Adrenal gland (tissue), 12 donors: Measurements from ENCODE around the gene THUMPD2. TPM values are rescaled to one million over a fixed set of nuclear protein-coding genes. Genes with fewer than 3 reads are reported as not detected.
"Not testable (repeated sequence)": the region's sequence is repeated elsewhere in the genome, so short reads cannot be mapped to it uniquely, and the experiment has no call there.

Source experiments
- DNase-seq, 7 donors: peaks; one replicate each; pipeline ENCODE4 v3.0.0-alpha.2; 2019 to 2020
- H3K27ac ChIP-seq, 5 donors: fragments of 200-600 bp; sonication (generic) in 4 of 5; 1 replicate in 3 of 5; 2 replicates in 2 of 5; pipeline versions ENCODE4 v1.5.1 to v1.8.0; 2016 to 2020; ENCODE audit warnings: mild to moderate bottlenecking in 1 of 5
- H3K27me3 ChIP-seq: fragments of 200-600 bp; 2 replicates; pipeline ENCODE4 v1.8.0; 2021
- H3K36me3 ChIP-seq, 2 donors: fragments of 200-600 bp; replicated peaks in 1 of 2; 1 replicate in 1 of 2; 2 replicates in 1 of 2; pipeline versions ENCODE4 v1.5.1 to v1.8.0; 2018 to 2022
- H3K4me1 ChIP-seq, 2 donors: fragments of 200-600 bp; replicated peaks in 1 of 2; 1 replicate in 1 of 2; 2 replicates in 1 of 2; pipeline versions ENCODE4 v1.5.1 to v1.8.0; 2018 to 2021
- H3K4me3 ChIP-seq, 4 donors: fragments of 200-600 bp; sonication (generic) in 3 of 4; one replicate each; pipeline ENCODE4 v1.5.1; 2016 to 2018
- H3K9me3 ChIP-seq, 3 donors: fragments of 200-600 bp; sonication (generic) in 1 of 3; replicated peaks in 1 of 3; 1 replicate in 2 of 3; 2 replicates in 1 of 3; pipeline versions ENCODE4 v1.5.1 to v1.8.0; 2016 to 2021
- CTCF ChIP-seq, 6 experiments: fragments of 450-650 bp in 4 of 6; fragments of 200-600 bp in 2 of 6; sonication (generic) in 1 of 6; IDR thresholded peaks; 1 replicate in 5 of 6; 2 replicates in 1 of 6; pipeline versions ENCODE4 v1.5.1 to v1.8.0; 2016 to 2021; ENCODE audit warnings: antibody characterized with exemption in 6 of 6, mild to moderate bottlenecking in 2 of 6, moderate library complexity in 1 of 6
- POLR2A ChIP-seq, 2 donors: fragments of 450-650 bp; IDR thresholded peaks; one replicate each; pipeline ENCODE4 v1.6.1; 2017; ENCODE audit warnings: antibody characterized with exemption in 2 of 2, mild to moderate bottlenecking in 2 of 2, moderate library complexity in 1 of 2
- WGBS, 4 donors: extraction: QIAGEN DNeasy Blood & Tissue Kit in 2 of 4; methylation state at CpG; one replicate each; pipeline versions ENCODE4 v1.1.5 to v1.1.7; 2013 to 2017; 5-methylcytosine and 5-hydroxymethylcytosine counted together
- intact Hi-C, 2 donors: fragments of 100-400 bp; cut with DNase I; formaldehyde crosslinking; loops; one replicate each; pipeline versions ENCODE4 v1.14.1 to v1.15.0; 2022 to 2023
- polyA plus RNA-seq, 3 donors: library from polyadenylated mRNA; stranded (reverse); fragments of 200-250 nt in 2 of 3; fragments of 350-450 nt in 1 of 3; fragmentation: Illumina TruSeq in 1 of 3; extraction: RNeasy Lipid Tissue Mini Kit (QIAGEN cat#74804) in 1 of 3; gene quantifications; one replicate each; pipeline ENCODE4 v1.2.3, GENCODE V29; 2013 to 2014
- total RNA-seq, 9 donors: library from RNA; depleted of rRNA in 4 of 9; stranded (reverse); fragments of >200 nt in 4 of 9; fragments of 120-200 nt in 1 of 9; fragmentation: NEBNext Ultra II Directional in 1 of 9; extraction: Animal tissue kit (Norgen Biotek cat#: 25700) in 1 of 9; gene quantifications; one replicate each; pipeline versions ENCODE4 v1.1.0 to v1.2.4, GENCODE V29; 2013 to 2023
- donor health status: healthy with polysubstance abuse.
- donor health status: Bipolar disorder and iron deficiency.
- donor health status: DM: yes; HTN: yes; CAD: no.
- donor health status: DM: no; HTN: no; CAD: no.
- donor health status: DM: no; HTN: no; CAD: no.
- donor health status: DM: yes; HTN: yes; CAD: no.

The THUMPD2 gene
- total and polyA plus RNA-seq, 12 donors, result 3.0 to 216 (median 10.0) TPM

DNA sequence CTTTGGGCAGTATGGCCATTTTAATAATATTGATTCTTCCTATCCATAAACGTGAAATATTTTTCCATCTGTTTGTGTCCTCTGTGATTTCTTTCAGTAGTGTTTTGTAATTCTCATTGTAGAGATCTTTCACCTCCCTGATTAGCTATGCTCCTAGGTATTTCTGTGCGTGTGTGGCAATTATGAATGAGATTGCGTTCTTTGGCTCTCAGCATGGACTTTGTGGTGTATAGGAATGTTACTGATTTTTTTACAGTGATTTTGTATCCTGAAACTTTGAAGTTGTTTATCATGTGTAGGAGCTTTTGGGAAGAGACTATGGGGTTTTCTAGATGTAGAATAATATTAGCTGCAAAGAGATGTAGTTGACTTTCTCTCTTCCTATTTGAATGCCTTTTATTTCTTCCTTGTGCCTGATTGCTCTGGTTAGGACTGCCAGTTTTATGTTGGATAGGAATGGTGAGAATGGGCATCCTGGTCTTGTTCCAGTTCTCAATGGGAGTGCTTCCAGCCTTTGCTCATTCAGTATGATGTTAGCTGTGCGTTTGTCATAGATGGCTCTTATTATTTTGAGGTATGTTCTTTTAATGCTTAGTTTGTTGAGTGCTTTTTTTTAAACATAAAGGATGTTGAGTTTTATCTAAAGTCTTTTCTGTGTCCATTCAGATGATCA is 27.0 kb upstream of the THUMPD2 start:
- Histone ChIP-seq H3K4me1 (no peaks in the 10 kb centered on the region), H3K4me3 (no peak overlapping the region), H3K27ac (no peak overlapping the region), H3K36me3 (no peaks in the 10 kb centered on the region), H3K9me3 (peaks cover 0 to 8% (median 0%) of the 10 kb centered on the region in 3 donors), H3K27me3 (no peaks in the 10 kb centered on the region)
- intact Hi-C loops, result no loop called here
- WGBS, 4 donors, result 57 to 84% (median 67%) methylated on average over 4 of the region's 4 CpGs
- DNase-seq, result no peak
- no peak for TF ChIP-seq CTCF (IDR thresholded peaks at IDR 0.05)
- TF ChIP-seq POLR2A (IDR thresholded peaks at IDR 0.05), result no peak

DNA sequence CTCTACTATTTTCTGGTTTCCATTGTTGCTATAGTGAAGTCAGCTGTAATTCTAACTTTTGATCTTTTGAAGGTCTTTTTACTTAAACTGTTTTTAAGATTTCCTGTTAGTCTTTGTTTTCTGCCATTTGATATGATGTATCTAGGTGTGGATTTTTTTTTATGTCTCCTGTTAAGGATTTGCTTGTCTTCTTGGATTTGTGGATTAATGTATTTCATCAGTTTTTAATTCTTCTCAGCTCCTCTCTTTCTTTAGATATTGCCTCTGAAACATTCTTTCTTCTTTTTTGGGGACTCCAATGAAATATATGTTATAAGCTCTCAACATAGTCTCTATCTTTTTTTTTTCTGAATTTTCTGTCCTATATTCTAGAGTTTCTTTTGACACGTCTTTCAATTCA is 24.8 kb upstream of the THUMPD2 start:
- intact Hi-C loops, result no loop called here
- 83 to 100% (median 94%) methylated on average over 1 of the region's 1 CpG for WGBS, 4 donors
- no peaks in the 10 kb centered on the region for H3K27me3 ChIP-seq
- TF ChIP-seq CTCF (IDR thresholded peaks at IDR 0.05) (no peak), POLR2A (IDR thresholded peaks at IDR 0.05) (no peak)
- no peaks in the 10 kb centered on the region for H3K36me3 ChIP-seq
- no peaks in the 10 kb centered on the region for H3K4me1 ChIP-seq
- no peak overlapping the region for H3K27ac ChIP-seq
- H3K4me3 ChIP-seq, result no peak overlapping the region
- H3K9me3 ChIP-seq, result peaks cover 0 to 8% (median 0%) of the 10 kb centered on the region in 3 donors
- DNase-seq, result no peak

DNA sequence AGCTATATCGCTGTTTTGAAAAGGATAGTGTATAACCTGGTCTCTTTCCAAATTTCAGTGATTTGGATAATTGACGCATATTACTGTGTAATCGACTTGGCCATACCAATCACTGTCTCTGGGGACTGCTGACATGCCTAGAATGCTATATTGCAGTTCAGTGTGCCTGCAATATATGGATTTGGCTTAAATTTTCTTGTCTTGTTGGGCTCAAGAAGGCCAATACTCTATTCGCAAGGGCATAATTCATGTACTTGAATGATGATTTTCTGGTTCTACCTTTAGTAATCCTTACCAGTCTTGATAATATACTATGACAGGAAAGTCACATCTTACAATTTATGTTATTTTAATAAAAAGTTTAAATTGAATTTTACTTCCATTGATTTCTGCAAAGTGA is 21.7 kb upstream of the THUMPD2 start:
- TF ChIP-seq CTCF (IDR thresholded peaks at IDR 0.05) (no peak), POLR2A (IDR thresholded peaks at IDR 0.05) (no peak)
- 81 to 99% (median 93%) methylated on average over 4 of the region's 4 CpGs for WGBS, 4 donors
- H3K27me3 ChIP-seq, result no peaks in the 10 kb centered on the region
- no peaks in the 10 kb centered on the region for H3K4me1 ChIP-seq
- H3K36me3 ChIP-seq, result no peaks in the 10 kb centered on the region
- H3K4me3 ChIP-seq, result no peak overlapping the region
- H3K9me3 ChIP-seq, result peaks cover 0 to 8% (median 0%) of the 10 kb centered on the region in 3 donors
- no peak overlapping the region for H3K27ac ChIP-seq
- DNase-seq, result no peak
- intact Hi-C loops, result no loop called here

- no peak for TF ChIP-seq POLR2A (IDR thresholded peaks at IDR 0.05)
- TF ChIP-seq CTCF (IDR thresholded peaks at IDR 0.05), result no peak
- no peaks in the 10 kb centered on the region for H3K4me1 ChIP-seq
- H3K27ac ChIP-seq, result no peak overlapping the region
- intact Hi-C loops, result no loop called here
- DNase-seq, result no peak
- H3K27me3 ChIP-seq, result no peaks in the 10 kb centered on the region
- H3K36me3 ChIP-seq, result no peaks in the 10 kb centered on the region
- no peaks in the 10 kb centered on the region for H3K9me3 ChIP-seq
- 80 to 97% (median 93%) methylated on average over 1 of the region's 1 CpG for WGBS, 4 donors
- H3K4me3 ChIP-seq, result no peak overlapping the region
Observed at GRCh38 chr2:39796134-39796533, 17.1 kb upstream of the THUMPD2 start.

DNA sequence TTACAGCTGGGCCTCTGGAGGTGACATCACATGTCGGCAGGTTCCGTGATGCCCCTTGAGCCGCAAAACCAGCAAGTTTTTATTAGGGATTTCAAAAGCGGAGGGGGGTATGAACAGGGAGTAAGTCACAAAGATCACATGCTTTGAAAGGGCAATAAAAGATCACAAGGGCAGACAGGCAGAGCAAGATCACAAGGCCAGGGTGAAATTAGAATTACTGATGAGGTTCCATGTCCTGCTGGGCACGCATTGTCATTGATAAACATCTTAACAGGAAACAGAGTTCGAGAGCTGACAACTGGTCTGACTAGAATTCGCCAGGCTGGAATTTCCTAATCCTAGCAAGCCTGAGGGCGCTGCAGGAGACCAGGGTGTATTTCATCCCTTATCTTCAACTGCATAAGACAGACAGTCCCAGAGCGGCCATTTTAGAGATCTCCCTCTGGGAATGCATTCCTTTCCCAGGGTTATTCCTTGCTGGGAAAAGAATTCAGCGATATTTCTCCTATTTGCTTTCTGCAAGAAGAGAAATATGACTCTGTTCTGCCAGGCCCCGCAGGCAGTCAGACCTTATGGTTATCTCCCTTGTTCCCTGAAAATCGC is 11.3 kb upstream of the THUMPD2 start:
- intact Hi-C loops, H3K9me3 ChIP-seq, H3K36me3 ChIP-seq, H3K4me3 ChIP-seq, H3K27me3 ChIP-seq, H3K4me1 ChIP-seq, DNase-seq, H3K27ac ChIP-seq: not testable (repeated sequence)
- WGBS, 4 donors, result 82 to 91% (median 88%) methylated on average over 12 of the region's 12 CpGs
